H1 (cell line): ENCODE results near the gene EXT2. TPM values are rescaled to one million over a fixed set of nuclear protein-coding genes. Genes with fewer than 3 reads are reported as not detected.

Experiments
- CTCF ChIA-PET: fragments of 300-600 bp; sonication (Branson Sonifier 250); formaldehyde crosslinking; loops from one replicate; lab custom pipeline; 2021; ENCODE audit not compliant: partially characterized antibody; lab: Charles Lee
- POLR2A ChIA-PET: fragments of 300-600 bp; sonication (Branson Sonifier 250); formaldehyde crosslinking; loops from one replicate; lab custom pipeline; 2021; ENCODE audit warnings: inconsistent platforms; ENCODE audit not compliant: partially characterized antibody; lab: Charles Lee
- DNase-seq, 2 experiments: peaks; one replicate each; pipeline versions ENCODE4 v3.0.0 to v3.0.0-alpha.2; 2010 to 2022; ENCODE audit warnings: low spot score in 2 of 2, low read depth in 1 of 2, mixed read lengths in 1 of 2
- FAIRE-seq: peaks from 2 replicates; lab custom pipeline; 2011; peaks lifted over from hg19 to GRCh38; lab: Jason Lieb, UNC
- H2AFZ ChIP-seq: 2 replicates; pipeline ENCODE4 v1.8.1; 2012; ENCODE audit warnings: low read length, inconsistent platforms
- H2AK5ac ChIP-seq: 2 replicates; pipeline ENCODE4 v1.6.1; 2013; ENCODE audit warnings: low read depth, low read length
- H2BK120ac ChIP-seq: replicated peaks from 2 replicates; pipeline ENCODE3; 2013; ENCODE audit warnings: low read depth, low read length, inconsistent platforms
- H2BK12ac ChIP-seq: 2 replicates; pipeline ENCODE4 v1.6.1; 2013; ENCODE audit warnings: low read depth, low read length
- H2BK15ac ChIP-seq: 2 replicates; pipeline ENCODE4 v1.6.1; 2013; ENCODE audit warnings: low read length
- H2BK20ac ChIP-seq: 2 replicates; pipeline ENCODE4 v1.6.1; 2013; ENCODE audit warnings: low read length
- H2BK5ac ChIP-seq: 2 replicates; pipeline ENCODE4 v1.6.1; 2013; ENCODE audit warnings: low read depth, low read length
- H3K14ac ChIP-seq: 2 replicates; pipeline ENCODE4 v1.6.1; 2013; ENCODE audit warnings: inconsistent platforms; ENCODE audit not compliant: insufficient read length
- H3K18ac ChIP-seq: 2 replicates; pipeline ENCODE4 v1.6.1; 2013; ENCODE audit warnings: low read length; ENCODE audit errors: extremely low read depth
- H3K23ac ChIP-seq: 2 replicates; pipeline ENCODE4 v1.6.1; 2013; ENCODE audit warnings: inconsistent platforms; ENCODE audit not compliant: insufficient read length
- H3K23me2 ChIP-seq: 2 replicates; pipeline ENCODE4 v1.6.1; 2013; ENCODE audit warnings: low read depth, low read length
- H3K27ac ChIP-seq: 2 replicates; pipeline ENCODE4 v1.6.1; 2011; ENCODE audit warnings: low read depth, low read length, inconsistent platforms
- H3K27me3 ChIP-seq, 4 experiments: replicated peaks in 1 of 4; 1 replicate in 1 of 4; 2 replicates in 3 of 4; pipeline versions ENCODE4 v1.6.1 to v1.8.1; 2011 to 2013; ENCODE audit warnings: low read length in 3 of 4, mild to moderate bottlenecking in 3 of 4, inconsistent platforms in 2 of 4, mixed read lengths in 2 of 4, moderate library complexity in 1 of 4; ENCODE audit not compliant: control insufficient read depth in 3 of 4, insufficient read depth in 3 of 4; ENCODE audit errors: extremely low read depth in 1 of 4
- H3K36me3 ChIP-seq, 4 experiments: 2 replicates each; pipeline versions ENCODE4 v1.6.1 to v1.8.1; 2011 to 2013; ENCODE audit warnings: mild to moderate bottlenecking in 4 of 4, low read length in 3 of 4, moderate library complexity in 2 of 4, control low read depth in 1 of 4, inconsistent platforms in 1 of 4; ENCODE audit not compliant: insufficient read depth in 4 of 4, control insufficient read depth in 2 of 4
- H3K4ac ChIP-seq: replicated peaks from 2 replicates; pipeline ENCODE3; 2013; ENCODE audit warnings: low read length, low read depth, mixed read lengths, inconsistent platforms; ENCODE audit not compliant: insufficient read length
- H3K4me1 ChIP-seq, 4 experiments: replicated peaks in 1 of 4; 1 replicate in 1 of 4; 2 replicates in 3 of 4; pipeline versions ENCODE4 v1.6.1 to v1.8.1; 2011 to 2013; ENCODE audit warnings: low read length in 3 of 4, inconsistent platforms in 2 of 4, mixed read lengths in 1 of 4; ENCODE audit not compliant: insufficient read depth in 4 of 4, control insufficient read depth in 3 of 4
- H3K4me2 ChIP-seq, 2 experiments: 2 replicates each; pipeline versions ENCODE4 v1.6.1 to v1.8.1; 2011 to 2013; ENCODE audit warnings: low read depth in 2 of 2, low read length in 2 of 2, control low read depth in 1 of 2, inconsistent platforms in 1 of 2, mild to moderate bottlenecking in 1 of 2; ENCODE audit not compliant: insufficient read depth in 1 of 2
- H3K4me3 ChIP-seq, 4 experiments: fragments of 200-600, 300-600 bp in 1 of 4; sonication (generic), shearing (Covaris generic), sonication (Bioruptor Twin) in 1 of 4; 2 replicates each; pipeline versions ENCODE4 v1.5.1 to v1.8.1; 2011 to 2016; ENCODE audit warnings: low read length in 4 of 4, low read depth in 3 of 4, control low read depth in 2 of 4, inconsistent platforms in 2 of 4, mild to moderate bottlenecking in 2 of 4, mixed read lengths in 1 of 4, moderate library complexity in 1 of 4; ENCODE audit not compliant: insufficient read depth in 2 of 4; ENCODE audit errors: extremely low read depth in 1 of 4
- H3K56ac ChIP-seq: replicated peaks from 2 replicates; pipeline ENCODE3; 2013; ENCODE audit warnings: low read depth, mild to moderate bottlenecking, mixed read lengths, low read length, inconsistent platforms; ENCODE audit not compliant: insufficient read length
- H3K79me1 ChIP-seq: 2 replicates; pipeline ENCODE4 v1.6.1; 2013; ENCODE audit warnings: low read depth, low read length, control low read depth
- H3K79me2 ChIP-seq, 2 experiments: 2 replicates each; pipeline versions ENCODE4 v1.6.1 to v1.8.1; 2012 to 2013; ENCODE audit warnings: low read length in 2 of 2, mild to moderate bottlenecking in 2 of 2, inconsistent platforms in 1 of 2; ENCODE audit not compliant: insufficient read depth in 2 of 2, control insufficient read depth in 1 of 2
- H3K9ac ChIP-seq, 4 experiments: replicated peaks in 1 of 4; 1 replicate in 1 of 4; 2 replicates in 3 of 4; pipeline versions ENCODE4 v1.6.1 to v1.8.1; 2011 to 2013; ENCODE audit warnings: low read depth in 3 of 4, low read length in 3 of 4, control low read depth in 2 of 4, mild to moderate bottlenecking in 2 of 4, moderate library complexity in 2 of 4, inconsistent platforms in 1 of 4; ENCODE audit errors: extremely low read depth in 1 of 4
- H3K9me3 ChIP-seq, 2 experiments: 2 replicates each; pipeline versions ENCODE4 v1.6.1 to v1.8.1; 2012 to 2013; ENCODE audit warnings: mild to moderate bottlenecking in 2 of 2, moderate library complexity in 2 of 2, control low read depth in 1 of 2, inconsistent platforms in 1 of 2, low read depth in 1 of 2, low read length in 1 of 2, mixed read lengths in 1 of 2; ENCODE audit not compliant: insufficient read depth in 2 of 2
- H4K20me1 ChIP-seq, 2 experiments: replicated peaks in 1 of 2; 2 replicates each; pipeline versions ENCODE3 to v1.8.1; 2011 to 2013; ENCODE audit warnings: inconsistent platforms in 2 of 2, low read length in 2 of 2, mild to moderate bottlenecking in 1 of 2; ENCODE audit not compliant: insufficient read depth in 2 of 2, control insufficient read depth in 1 of 2
- H4K5ac ChIP-seq: 2 replicates; pipeline ENCODE4 v1.6.1; 2013; ENCODE audit warnings: low read length, low read depth, mixed read lengths, inconsistent platforms; ENCODE audit not compliant: insufficient read length
- H4K8ac ChIP-seq: 2 replicates; pipeline ENCODE4 v1.8.0; 2013; ENCODE audit warnings: mild to moderate bottlenecking, moderate library complexity, low read length, inconsistent platforms; ENCODE audit not compliant: insufficient read depth; ENCODE audit errors: extremely low read depth
- H4K91ac ChIP-seq: replicated peaks from 2 replicates; pipeline ENCODE3; 2013; ENCODE audit warnings: low read length, mixed read lengths, inconsistent platforms; ENCODE audit not compliant: insufficient read length
- HDAC6 ChIP-seq: IDR thresholded peaks from one replicate; pipeline ENCODE4 v1.7.1; 2012; ENCODE audit warnings: low read depth, mild to moderate bottlenecking, inconsistent platforms, low read length, moderate library complexity
- RAD21 ChIP-seq, 2 experiments: IDR thresholded peaks in 1 of 2; conservative IDR thresholded peaks in 1 of 2; 2 replicates each; pipeline ENCODE4 v1.6.1; 2011; ENCODE audit warnings: low read depth in 2 of 2, low read length in 2 of 2, improper control_type of control experiment in 1 of 2, inconsistent platforms in 1 of 2, mild to moderate bottlenecking in 1 of 2, moderate library complexity in 1 of 2
- SP2 ChIP-seq: IDR thresholded peaks from 2 replicates; pipeline ENCODE4 v1.6.1; 2012; ENCODE audit warnings: mild to moderate bottlenecking, low read length, inconsistent platforms
- WGBS, 2 experiments: shearing (Covaris generic) in 1 of 2; methylation state at CpG; one replicate each; pipeline versions ENCODE4 v1.1.6 to v1.1.7; 2013 to 2015; ENCODE audit warnings: low lambda C conversion rate in 2 of 2, mixed read lengths in 2 of 2, inconsistent platforms in 1 of 2, low coverage in 1 of 2, missing lambda C conversion rate in 1 of 2; ENCODE audit not compliant: insufficient replicate concordance in 2 of 2, insufficient coverage in 1 of 2, insufficient read length in 1 of 2; ENCODE audit errors: extremely low coverage in 1 of 2, missing lambda C conversion rate in 1 of 2; 5-methylcytosine and 5-hydroxymethylcytosine counted together
- polyA plus RNA-seq, 7 experiments: library from polyadenylated mRNA; depleted of rRNA in 3 of 7; stranded (reverse) in 5 of 7; unstranded in 2 of 7; fragments of >200 nt in 5 of 7; fragments of 200-250 nt in 2 of 7; gene quantifications; 1 replicate in 5 of 7; 2 replicates in 1 of 7; 4 replicates in 1 of 7; pipeline versions ENCODE4 v1.2.1 to v1.2.3, GENCODE V29; 2011 to 2013; ENCODE audit warnings: missing spikeins in 2 of 7, mixed read lengths in 2 of 7
- total RNA-seq: library from RNA; stranded (reverse); fragmentation: NEBNext Ultra II Directional; extraction: Animal tissue kit (Norgen Biotek cat#: 25700); gene quantifications from 2 replicates; pipeline ENCODE4 v1.2.1, GENCODE V29; 2021
- TF ChIP-seq, protein P1 (sequence below), 3 experiments: IDR thresholded peaks; 1 replicate in 2 of 3; 2 replicates in 1 of 3; pipeline versions ENCODE4 v1.5.1 to v1.6.1; 2011; ENCODE audit warnings: low read length in 3 of 3, mild to moderate bottlenecking in 3 of 3, inconsistent platforms in 2 of 3, low read depth in 1 of 3, moderate library complexity in 1 of 3; ENCODE audit not compliant: insufficient read depth in 1 of 3; ENCODE audit errors: control extremely low read depth in 1 of 3

The EXT2 gene
- total and polyA plus RNA-seq, 2 of the 8 experiments (the other 6 are each of a cell fraction or from before 2014, with no cell fraction given) = 29.8 to 42.8 TPM

DNA sequence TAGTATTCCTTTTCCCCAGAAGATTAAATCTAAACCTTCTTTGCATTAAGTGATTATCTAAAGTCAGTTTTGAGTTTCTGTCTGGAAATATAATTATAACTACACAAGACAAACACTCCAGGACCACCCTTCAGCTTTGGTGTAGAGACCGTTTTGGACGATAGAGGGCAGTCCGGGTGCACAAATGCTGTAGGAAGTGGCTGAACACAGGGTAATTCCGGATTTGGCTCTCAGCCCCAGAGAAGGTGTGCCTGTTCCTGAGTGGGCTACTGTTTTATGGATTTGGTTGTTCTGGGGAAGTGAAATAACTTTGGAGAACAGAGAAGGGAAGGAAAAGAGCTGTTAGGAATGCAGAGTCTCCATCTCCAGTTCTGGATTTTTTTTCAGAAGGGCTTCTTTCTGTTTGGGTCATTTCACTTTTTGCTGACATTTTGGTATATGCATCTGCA lies 14.8 kb downstream of the EXT2 start:
- H2BK120ac ChIP-seq = no peak overlapping the region
- H3K79me1 ChIP-seq = no peaks in the 10 kb centered on the region; the same call in 1 of the 2 replicates
- H3K18ac ChIP-seq = no peak overlapping the region
- CTCF ChIA-PET = interaction anchor here (0.6 to 2.2 kb wide), 22 partner anchors 9 to 429 kb away, joined by 3 to 14 read pairs (median 3); no protein-coding TSS in a partner anchor
- TF ChIP-seq SP2 (no peak), RAD21 (IDR thresholded peaks at IDR 0.05 in 1 of 2, conservative IDR thresholded peaks at IDR 0.05 in 1 of 2; ENCODE audit: low read depth in 2 of 2, low read length in 2 of 2) (peak; percentile 82 to 85), HDAC6 (no peak)
- TF ChIP-seq, protein P1, sequence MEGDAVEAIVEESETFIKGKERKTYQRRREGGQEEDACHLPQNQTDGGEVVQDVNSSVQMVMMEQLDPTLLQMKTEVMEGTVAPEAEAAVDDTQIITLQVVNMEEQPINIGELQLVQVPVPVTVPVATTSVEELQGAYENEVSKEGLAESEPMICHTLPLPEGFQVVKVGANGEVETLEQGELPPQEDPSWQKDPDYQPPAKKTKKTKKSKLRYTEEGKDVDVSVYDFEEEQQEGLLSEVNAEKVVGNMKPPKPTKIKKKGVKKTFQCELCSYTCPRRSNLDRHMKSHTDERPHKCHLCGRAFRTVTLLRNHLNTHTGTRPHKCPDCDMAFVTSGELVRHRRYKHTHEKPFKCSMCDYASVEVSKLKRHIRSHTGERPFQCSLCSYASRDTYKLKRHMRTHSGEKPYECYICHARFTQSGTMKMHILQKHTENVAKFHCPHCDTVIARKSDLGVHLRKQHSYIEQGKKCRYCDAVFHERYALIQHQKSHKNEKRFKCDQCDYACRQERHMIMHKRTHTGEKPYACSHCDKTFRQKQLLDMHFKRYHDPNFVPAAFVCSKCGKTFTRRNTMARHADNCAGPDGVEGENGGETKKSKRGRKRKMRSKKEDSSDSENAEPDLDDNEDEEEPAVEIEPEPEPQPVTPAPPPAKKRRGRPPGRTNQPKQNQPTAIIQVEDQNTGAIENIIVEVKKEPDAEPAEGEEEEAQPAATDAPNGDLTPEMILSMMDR (IDR thresholded peaks at IDR 0.05; ENCODE audit: control extremely low read depth in 1 of 3, insufficient read depth in 1 of 3, low read depth in 1 of 3, low read length in 3 of 3) = peak; percentile 75 to 81 (median 78)
- TF ChIP-seq, all 59 proteins: peak for 2
- Histone ChIP-seq H3K9ac (no peak overlapping the region), H3K23ac (no peak overlapping the region), H2AFZ (no peak overlapping the region), H2BK5ac (no peak overlapping the region), H3K27me3 (peaks cover 0 to 1% (median 0%) of the 10 kb centered on the region in 4 experiments; a peak in 1 of 7 replicates), H4K8ac (no peak overlapping the region), H2BK20ac (no peak overlapping the region), H3K23me2 (no peaks in the 10 kb centered on the region), H3K9me3 (no peaks in the 10 kb centered on the region), H3K4me3 (no peak overlapping the region), H3K14ac (no peak overlapping the region), H4K91ac (no peak overlapping the region), H2AK5ac (no peak overlapping the region), H3K4ac (no peak overlapping the region), H3K4me1 (peaks cover 0 to 2% (median 0%) of the 10 kb centered on the region in 4 experiments; a peak in 1 of 7 replicates), H4K5ac (no peak overlapping the region), H3K56ac (no peak overlapping the region), H4K20me1 (peaks cover 0 to 4% of the 10 kb centered on the region in 2 experiments), H2BK12ac (no peak overlapping the region), H3K27ac (no peak overlapping the region), H3K4me2 (no peak overlapping the region), H3K36me3 (peaks cover 0 to 11% (median 2%) of the 10 kb centered on the region in 4 experiments; a peak in 4 of 8 replicates), H2BK15ac (no peak overlapping the region), H3K79me2 (no peaks in the 10 kb centered on the region)
- peak in 1 of 2 experiments; percentile 71 for DNase-seq
- peak; percentile 68 for FAIRE-seq
- WGBS, 2 experiments = 17% methylated on average over 4 of the region's 4 CpGs; no CpG with 5 or more reads in 1 of the 2 experiments
- POLR2A ChIA-PET = no interaction called here
